ENCODE results near the gene SNED1. TPM values are rescaled to one million over a fixed set of nuclear protein-coding genes. Genes with fewer than 3 reads are reported as not detected.

The SNED1 gene
- total RNA-seq = 0.08 and 1.2 TPM in 2 replicates

DNA sequence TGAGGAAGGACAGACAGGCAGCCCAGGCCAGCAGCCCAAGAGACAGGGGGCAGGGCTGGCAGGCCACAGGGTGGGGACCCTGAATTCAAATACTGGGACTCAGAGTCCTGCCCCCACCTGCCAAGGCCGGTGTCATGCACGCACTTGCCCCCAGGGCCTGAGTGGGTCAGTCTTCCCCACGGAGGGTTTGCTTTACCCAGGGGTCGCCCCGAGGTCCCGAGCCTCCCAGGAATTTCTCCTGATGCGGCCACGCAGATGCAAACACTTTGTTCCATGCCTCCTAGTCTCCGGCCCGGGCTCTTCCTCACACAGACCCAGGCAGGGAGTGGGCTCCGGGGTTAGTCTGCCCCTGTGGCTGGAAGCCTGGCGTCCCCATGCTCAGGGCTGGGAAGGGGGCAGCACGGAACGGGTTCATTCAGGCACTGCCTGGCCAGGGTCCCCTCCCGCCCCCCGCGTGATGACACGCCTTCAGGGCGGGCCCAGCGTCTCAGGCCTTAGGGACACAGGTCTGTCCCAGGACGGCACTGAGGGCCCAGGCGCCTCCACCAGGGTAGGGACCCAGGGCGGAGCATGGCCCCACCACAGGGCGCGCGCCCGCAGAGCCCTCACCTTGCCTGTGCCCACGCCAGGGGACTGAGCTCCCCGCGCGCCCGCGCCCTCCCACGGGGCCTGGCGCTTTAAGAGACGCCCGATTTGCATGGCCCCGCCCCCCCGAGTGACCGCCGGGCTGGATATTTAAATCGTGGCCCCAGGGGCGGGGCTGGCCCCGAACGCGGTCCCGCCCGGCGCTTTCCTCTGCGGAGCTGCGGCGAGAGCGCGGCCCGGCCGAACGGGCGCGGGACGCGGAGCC, at the start of gene SNED1:
Gene SNED1, plus strand, starts transcription at position 763 of the 850 bp plus-strand sequence. CDS start 220 bp downstream, outside the sequence.

DNA sequence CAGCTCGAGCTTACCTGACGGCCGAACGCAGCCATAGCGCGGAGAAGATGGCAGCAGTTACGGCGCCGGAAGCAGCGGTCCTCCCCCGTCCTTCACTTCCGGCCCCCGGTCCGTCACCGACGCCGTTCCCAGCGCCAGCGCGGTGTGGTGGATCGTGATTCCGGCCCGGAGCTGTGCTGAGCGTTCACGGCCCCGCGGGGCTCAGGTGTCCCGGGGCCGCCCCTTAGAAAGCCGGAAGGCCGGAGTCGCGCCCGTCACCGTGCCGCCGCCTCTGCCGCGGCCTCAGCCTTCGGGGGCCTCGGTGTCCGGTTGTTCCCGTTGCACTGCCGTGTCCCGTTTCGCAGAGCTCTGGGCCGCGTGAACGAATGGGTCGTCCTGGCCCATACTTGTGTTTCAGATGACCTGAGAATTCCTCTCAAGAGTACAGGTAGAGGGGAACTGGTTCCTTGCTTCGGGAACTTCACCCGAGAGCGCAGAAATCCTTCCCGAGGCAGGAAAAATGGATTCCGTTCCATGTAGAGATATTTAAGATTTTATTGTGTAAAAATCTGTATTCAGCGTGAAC, 103.9 kb downstream of the SNED1 start, which contains the start of gene MTERF4:
Gene MTERF4, minus strand, starts transcription at position 49 of the 565 bp plus-strand sequence. Its CDS starts 14 bp downstream, at position 35.

Other genes with a start within 250 kb of the SNED1 start
- gene KIF1A, start 178.4 kb upstream of the SNED1 start, total RNA-seq = not detected in 2 replicates
- gene AGXT, start 129.8 kb upstream of the SNED1 start, total RNA-seq = not detected in 2 replicates
- 0.11 TPM in 1 of 2 replicates, not detected in the other for gene MAB21L4, start 102.5 kb upstream of the SNED1 start, total RNA-seq
- not detected in 2 replicates for gene CROCC2, start 92.3 kb upstream of the SNED1 start, total RNA-seq
- 18.5 and 22.3 TPM in 2 replicates for gene MTERF4, start 103.7 kb downstream of the SNED1 start, total RNA-seq
- 2.1 and 6.1 TPM in 2 replicates for gene PASK, start 150.9 kb downstream of the SNED1 start, total RNA-seq
- gene PPP1R7, start 151.8 kb downstream of the SNED1 start, total RNA-seq = 79.2 and 79.8 TPM in 2 replicates
- 0.16 and 0.23 TPM in 2 replicates for gene ANO7, start 190.1 kb downstream of the SNED1 start, total RNA-seq